GM19043 (cell line): ENCODE data around the gene TMEM59L.

ENCODE experiments used
- ATAC-seq: cut with Tn5 transposase; IDR thresholded peaks from one replicate; pipeline ENCODE4 v1.9.1; 2021; ENCODE audit warnings: low read depth; ENCODE audit not compliant: unreplicated experiment

TMEM59L gene

GRCh38 chr19:18655173-18655844, 42.6 kb downstream of the TMEM59L start:
- ATAC-seq: no peak

GRCh38 chr19:18656337-18657086, 43.8 kb downstream of the TMEM59L start:
- no peak for ATAC-seq

- no peak for ATAC-seq
Measured at GRCh38 chr19:18657590-18658365, 45.1 kb downstream of the TMEM59L start.

GRCh38 chr19:18658366-18658855, 45.7 kb downstream of the TMEM59L start:
- ATAC-seq: no peak

GRCh38 chr19:18659281-18660050, 46.8 kb downstream of the TMEM59L start:
- ATAC-seq: no peak

- no peak for ATAC-seq
Measured at GRCh38 chr19:18660051-18660910, 47.6 kb downstream of the TMEM59L start.

- ATAC-seq: no peak
Measured at GRCh38 chr19:18660939-18661670, 48.4 kb downstream of the TMEM59L start.

GRCh38 chr19:18662972-18663732, 50.5 kb downstream of the TMEM59L start:
- no peak for ATAC-seq

GRCh38 chr19:18663940-18664530, 51.4 kb downstream of the TMEM59L start:
- no peak for ATAC-seq

GRCh38 chr19:18665771-18666202, 53.1 kb downstream of the TMEM59L start:
- ATAC-seq: no peak

GRCh38 chr19:18666317-18666716, 53.6 kb downstream of the TMEM59L start:
- ATAC-seq: no peak

GRCh38 chr19:18666784-18667183, 54.1 kb downstream of the TMEM59L start:
- no peak for ATAC-seq

GRCh38 chr19:18667531-18668251, 55.0 kb downstream of the TMEM59L start:
- ATAC-seq: no peak

- ATAC-seq: no peak
Measured at GRCh38 chr19:18668252-18668631, 55.6 kb downstream of the TMEM59L start.

- no peak for ATAC-seq
Measured at GRCh38 chr19:18668744-18669523, 56.3 kb downstream of the TMEM59L start.

GRCh38 chr19:18669524-18669817, 56.8 kb downstream of the TMEM59L start:
- ATAC-seq: no peak

- no peak for ATAC-seq
Measured at GRCh38 chr19:18669883-18670282, 57.2 kb downstream of the TMEM59L start.
